ENCODE data around the gene HACE1.
A peak's percentile ranks its signal among the peaks of the same experiment; 100 is the strongest.
"Not testable (repeated sequence)": the region's sequence is repeated elsewhere in the genome, so short reads cannot be mapped to it uniquely, and the experiment has no call there.

Gene HACE1

GRCh38 chr6:104858642-104859041 is 1.1 kb downstream of the HACE1 start:
- H3K4me3 ChIP-seq (replicated peaks; ENCODE audit: low read depth, low read length): peak overlapping the region; percentile 92
- DNase-seq (ENCODE audit: low read depth): peak; percentile 8
- no peak for TF ChIP-seq CTCF (IDR thresholded peaks at IDR 0.05; ENCODE audit: low read length, missing control alignments)

GRCh38 chr6:104855507-104855906 is 4.2 kb downstream of the HACE1 start:
- peak; percentile 38 for DNase-seq (ENCODE audit: low read depth)
- no peak overlapping the region for H3K4me3 ChIP-seq (replicated peaks; ENCODE audit: low read depth, low read length)
- TF ChIP-seq CTCF (IDR thresholded peaks at IDR 0.05; ENCODE audit: low read length, missing control alignments): no peak

GRCh38 chr6:104847721-104848120 is 12.0 kb downstream of the HACE1 start:
- not testable (repeated sequence) for DNase-seq (ENCODE audit: low read depth); H3K4me3 ChIP-seq (replicated peaks; ENCODE audit: low read depth, low read length)

- TF ChIP-seq CTCF (IDR thresholded peaks at IDR 0.05; ENCODE audit: low read length, missing control alignments): no peak
- no peak overlapping the region for H3K4me3 ChIP-seq (replicated peaks; ENCODE audit: low read depth, low read length)
- no peak for DNase-seq (ENCODE audit: low read depth)
These were observed 16.5 kb downstream of the HACE1 start for GRCh38 chr6:104843229-104843628.

- H3K4me3 ChIP-seq (replicated peaks; ENCODE audit: low read depth, low read length): no peak overlapping the region
- DNase-seq (ENCODE audit: low read depth): no peak
- no peak for TF ChIP-seq CTCF (IDR thresholded peaks at IDR 0.05; ENCODE audit: low read length, missing control alignments)
These were observed 22.6 kb downstream of the HACE1 start for GRCh38 chr6:104837158-104837557.

- not testable (repeated sequence) for DNase-seq (ENCODE audit: low read depth); H3K4me3 ChIP-seq (replicated peaks; ENCODE audit: low read depth, low read length)
These were observed 23.2 kb downstream of the HACE1 start for GRCh38 chr6:104836479-104837020.

- no peak for TF ChIP-seq CTCF (IDR thresholded peaks at IDR 0.05; ENCODE audit: low read length, missing control alignments)
- no peak overlapping the region for H3K4me3 ChIP-seq (replicated peaks; ENCODE audit: low read depth, low read length)
- DNase-seq (ENCODE audit: low read depth): no peak
These were observed 23.9 kb downstream of the HACE1 start for GRCh38 chr6:104835782-104836181.

- no peak for TF ChIP-seq CTCF (IDR thresholded peaks at IDR 0.05; ENCODE audit: low read length, missing control alignments)
- no peak for DNase-seq (ENCODE audit: low read depth)
- H3K4me3 ChIP-seq (replicated peaks; ENCODE audit: low read depth, low read length): no peak overlapping the region
These were observed 30.3 kb downstream of the HACE1 start for GRCh38 chr6:104829183-104829958.
